Activated CD4-positive, alpha-beta T cell treated with anti-CD3 and anti-CD28 coated beads, Interleukin-2, amount 10 ng/mL, durations not matched to agents 24 days and 14 days (primary cell): ENCODE data around the gene NFASC. TPM values are rescaled to one million over a fixed set of nuclear protein-coding genes. Genes with fewer than 3 reads are reported as not detected.

Experiments
- DNase-seq: peaks from one replicate; pipeline ENCODE4 v3.0.0; 2022
- H3K27ac Mint-ChIP-seq: one replicate; pipeline ENCODE4 v1.8.0; 2022; ENCODE audit warnings: mild to moderate bottlenecking, mixed read lengths
- H3K27me3 Mint-ChIP-seq: one replicate; pipeline ENCODE4 v1.8.0; 2022; ENCODE audit warnings: mixed read lengths
- H3K36me3 Mint-ChIP-seq: one replicate; pipeline ENCODE4 v1.8.0; 2022; ENCODE audit warnings: low read depth, mild to moderate bottlenecking, mixed read lengths
- H3K4me1 Mint-ChIP-seq: one replicate; pipeline ENCODE4 v1.8.0; 2021; ENCODE audit warnings: mixed read lengths
- H3K4me3 Mint-ChIP-seq: one replicate; pipeline ENCODE4 v1.8.0; 2022; ENCODE audit warnings: mild to moderate bottlenecking, moderate library complexity, mixed read lengths
- H3K9me3 Mint-ChIP-seq: one replicate; pipeline ENCODE4 v1.8.0; 2021; ENCODE audit warnings: mixed read lengths
- intact Hi-C: fragments of 100-400 bp; cut with micrococcal nuclease; formaldehyde crosslinking; loops from one replicate; pipeline ENCODE4 v1.15.1; 2023
- total RNA-seq: library from RNA; stranded (reverse); gene quantifications from 2 replicates; pipeline ENCODE4 v1.2.3, GENCODE V29; 2022

NFASC gene
- total RNA-seq, 1 donor from 2014 or later = 0.21 TPM

DNA sequence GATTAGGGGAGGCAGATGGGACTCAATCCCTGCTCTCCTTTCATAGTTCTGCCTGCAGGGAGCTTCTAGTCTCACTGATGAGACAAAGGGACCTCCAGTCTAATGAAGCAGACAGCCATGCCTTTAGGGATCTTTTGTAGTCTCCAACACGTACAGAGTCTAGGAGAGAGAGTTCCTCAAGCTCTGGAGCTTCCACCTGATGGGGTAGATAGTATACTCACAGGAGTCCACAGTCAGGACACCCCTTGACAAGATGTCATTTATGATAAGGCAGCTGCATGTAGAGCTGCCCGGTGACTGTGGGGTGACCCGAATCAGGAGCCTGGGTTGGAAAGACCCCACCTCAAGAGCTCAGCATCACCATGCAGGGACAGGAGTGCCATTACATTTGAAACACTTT, 117.0 kb downstream of the NFASC start:
- H3K27me3 Mint-ChIP-seq = peaks cover 7% of the 10 kb centered on the region
- peaks cover 13% of the 10 kb centered on the region for H3K4me1 Mint-ChIP-seq
- no peak for DNase-seq
- no peak overlapping the region for H3K27ac Mint-ChIP-seq
- no peaks in the 10 kb centered on the region for H3K36me3 Mint-ChIP-seq
- intact Hi-C loops = loop anchor here (5.0 kb wide), 1 partner anchor 155 kb away; no protein-coding TSS in a partner anchor
- H3K9me3 Mint-ChIP-seq = no peaks in the 10 kb centered on the region
- no peak overlapping the region for H3K4me3 Mint-ChIP-seq

GRCh38 chr1:204988196-204988595, 117.5 kb downstream of the NFASC start:
- Mint-ChIP-seq H3K4me3 (no peak overlapping the region), H3K36me3 (no peaks in the 10 kb centered on the region), H3K27ac (no peak overlapping the region), H3K9me3 (no peaks in the 10 kb centered on the region), H3K27me3 (peaks cover 4% of the 10 kb centered on the region), H3K4me1 (peaks cover 12% of the 10 kb centered on the region)
- intact Hi-C loops = loop anchor here (5.0 kb wide), 1 partner anchor 154 kb away; no protein-coding TSS in a partner anchor
- no peak for DNase-seq

- Mint-ChIP-seq H3K27ac (no peak overlapping the region), H3K36me3 (no peaks in the 10 kb centered on the region), H3K9me3 (no peaks in the 10 kb centered on the region), H3K4me3 (no peak overlapping the region), H3K27me3 (peaks cover 2% of the 10 kb centered on the region), H3K4me1 (peaks cover 11% of the 10 kb centered on the region)
- peak; percentile 89 for DNase-seq
- intact Hi-C loops = loop anchor here (1.0 to 5.0 kb wide), 3 partner anchors 72 to 267 kb away; no protein-coding TSS in a partner anchor
Observed at GRCh38 chr1:204989266-204990058, 118.8 kb downstream of the NFASC start.

DNA sequence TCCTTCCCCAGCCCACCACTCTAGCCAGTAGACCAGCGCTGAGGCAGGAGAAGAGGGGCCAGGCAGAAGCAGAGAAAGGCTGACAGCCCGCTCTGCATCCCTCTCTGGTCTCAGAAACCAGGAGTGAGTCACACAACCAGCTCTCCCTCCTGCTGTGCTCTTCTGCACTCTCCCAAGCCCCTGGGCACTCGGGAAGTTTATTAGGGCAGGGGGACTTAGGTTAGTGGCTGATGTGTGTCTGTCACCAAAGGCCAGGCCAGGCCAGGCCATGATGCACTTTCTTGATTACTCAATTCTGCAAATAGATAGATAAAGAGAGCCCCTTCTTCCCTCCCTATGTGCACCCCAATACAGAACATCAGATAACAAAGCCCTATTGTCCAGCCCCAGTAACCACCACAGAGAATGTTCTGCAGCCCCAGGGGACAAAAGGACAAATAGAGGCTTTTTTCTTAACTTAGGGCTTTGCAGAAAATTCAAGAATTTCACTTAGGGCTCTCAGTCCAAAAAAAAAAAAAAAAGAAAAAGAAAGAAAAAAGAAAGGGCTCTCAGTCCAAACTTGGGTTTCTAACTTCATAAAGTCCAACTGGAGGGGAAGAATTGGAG, 119.5 kb downstream of the NFASC start:
- H3K4me3 Mint-ChIP-seq = no peak overlapping the region
- DNase-seq = no peak
- no peak overlapping the region for H3K27ac Mint-ChIP-seq
- H3K9me3 Mint-ChIP-seq = no peaks in the 10 kb centered on the region
- no peaks in the 10 kb centered on the region for H3K36me3 Mint-ChIP-seq
- H3K27me3 Mint-ChIP-seq = peaks cover 2% of the 10 kb centered on the region
- H3K4me1 Mint-ChIP-seq = peaks cover 11% of the 10 kb centered on the region
- intact Hi-C loops = no loop called here

GRCh38 chr1:204990721-204991341, 120.2 kb downstream of the NFASC start:
- Mint-ChIP-seq H3K4me1 (peaks cover 11% of the 10 kb centered on the region), H3K36me3 (no peaks in the 10 kb centered on the region), H3K4me3 (no peak overlapping the region), H3K27ac (no peak overlapping the region), H3K27me3 (peaks cover 2% of the 10 kb centered on the region), H3K9me3 (no peaks in the 10 kb centered on the region)
- DNase-seq = no peak
- intact Hi-C loops = no loop called here

GRCh38 chr1:204991342-204991844, 120.7 kb downstream of the NFASC start:
- peaks cover 2% of the 10 kb centered on the region for H3K27me3 Mint-ChIP-seq
- H3K4me3 Mint-ChIP-seq = no peak overlapping the region

GRCh38 chr1:204992201-204992997, 121.7 kb downstream of the NFASC start:
- DNase-seq = peak; percentile 69
- no peak overlapping the region for H3K27ac Mint-ChIP-seq
- H3K27me3 Mint-ChIP-seq = peaks cover 2% of the 10 kb centered on the region
- intact Hi-C loops = no loop called here
- no peak overlapping the region for H3K4me3 Mint-ChIP-seq
- H3K4me1 Mint-ChIP-seq = peaks cover 11% of the 10 kb centered on the region
- no peaks in the 10 kb centered on the region for H3K9me3 Mint-ChIP-seq
- H3K36me3 Mint-ChIP-seq = no peaks in the 10 kb centered on the region

More at GRCh38 chr1:204991342-204991844, 120.7 kb downstream of the NFASC start:
- DNase-seq = no peak
- H3K27ac Mint-ChIP-seq = no peak overlapping the region
- no peaks in the 10 kb centered on the region for H3K9me3 Mint-ChIP-seq
- peaks cover 11% of the 10 kb centered on the region for H3K4me1 Mint-ChIP-seq
- intact Hi-C loops = no loop called here
- no peaks in the 10 kb centered on the region for H3K36me3 Mint-ChIP-seq

DNA sequence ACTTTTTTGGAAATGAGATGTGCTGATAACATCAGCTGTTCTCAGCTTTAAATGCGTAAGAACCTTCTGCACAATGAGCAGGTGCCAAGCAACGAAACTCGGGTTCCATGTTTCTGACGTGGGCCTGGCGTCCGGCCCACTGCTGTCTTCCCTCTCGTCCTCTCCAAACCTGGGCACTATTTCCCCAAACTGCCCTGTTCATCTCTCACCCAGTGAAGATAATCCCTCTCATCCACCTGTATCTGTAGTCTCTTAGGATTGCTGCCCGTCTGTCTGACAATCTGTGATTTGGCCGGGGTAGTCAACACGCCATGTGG, 122.3 kb downstream of the NFASC start:
- Mint-ChIP-seq H3K9me3 (no peaks in the 10 kb centered on the region), H3K27ac (no peak overlapping the region), H3K36me3 (no peaks in the 10 kb centered on the region), H3K4me3 (no peak overlapping the region), H3K27me3 (peaks cover 2% of the 10 kb centered on the region), H3K4me1 (peaks cover 11% of the 10 kb centered on the region)
- intact Hi-C loops = no loop called here
- no peak for DNase-seq

GRCh38 chr1:204994086-204994862, 123.6 kb downstream of the NFASC start:
- Mint-ChIP-seq H3K27me3 (peaks cover 2% of the 10 kb centered on the region), H3K4me1 (peaks cover 11% of the 10 kb centered on the region), H3K27ac (no peak overlapping the region), H3K9me3 (no peaks in the 10 kb centered on the region), H3K36me3 (no peaks in the 10 kb centered on the region), H3K4me3 (no peak overlapping the region)
- no peak for DNase-seq
- intact Hi-C loops = no loop called here

DNA sequence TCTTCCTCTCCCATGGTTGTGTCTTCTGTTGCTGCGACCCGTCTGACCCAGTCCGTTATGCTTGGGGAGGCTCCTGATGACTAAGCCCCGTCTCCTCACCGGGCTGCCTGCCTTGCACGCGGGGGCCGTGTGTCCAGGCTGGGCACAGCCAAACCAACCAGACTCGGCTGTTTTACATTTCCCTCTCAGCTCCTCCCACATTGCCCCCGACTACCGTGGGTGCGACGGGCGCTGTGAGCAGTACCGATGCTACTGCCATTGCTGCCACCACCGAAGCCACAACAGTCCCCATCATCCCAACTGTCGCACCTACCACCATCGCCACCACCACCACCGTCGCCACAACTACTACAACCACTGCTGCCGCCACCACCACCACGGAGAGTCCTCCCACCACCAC, 126.3 kb downstream of the NFASC start:
- Mint-ChIP-seq H3K4me1 (peaks cover 9% of the 10 kb centered on the region), H3K9me3 (no peaks in the 10 kb centered on the region), H3K36me3 (no peaks in the 10 kb centered on the region), H3K27me3 (peaks cover 2% of the 10 kb centered on the region), H3K4me3 (no peak overlapping the region), H3K27ac (no peak overlapping the region)
- intact Hi-C loops = no loop called here
- DNase-seq = no peak

GRCh38 chr1:204997591-204998355, 127.1 kb downstream of the NFASC start:
- no peak overlapping the region for H3K27ac Mint-ChIP-seq
- H3K4me1 Mint-ChIP-seq = peaks cover 3% of the 10 kb centered on the region
- intact Hi-C loops = no loop called here
- no peak overlapping the region for H3K4me3 Mint-ChIP-seq
- H3K36me3 Mint-ChIP-seq = no peaks in the 10 kb centered on the region
- no peak for DNase-seq
- no peaks in the 10 kb centered on the region for H3K9me3 Mint-ChIP-seq
- peaks cover 2% of the 10 kb centered on the region for H3K27me3 Mint-ChIP-seq

DNA sequence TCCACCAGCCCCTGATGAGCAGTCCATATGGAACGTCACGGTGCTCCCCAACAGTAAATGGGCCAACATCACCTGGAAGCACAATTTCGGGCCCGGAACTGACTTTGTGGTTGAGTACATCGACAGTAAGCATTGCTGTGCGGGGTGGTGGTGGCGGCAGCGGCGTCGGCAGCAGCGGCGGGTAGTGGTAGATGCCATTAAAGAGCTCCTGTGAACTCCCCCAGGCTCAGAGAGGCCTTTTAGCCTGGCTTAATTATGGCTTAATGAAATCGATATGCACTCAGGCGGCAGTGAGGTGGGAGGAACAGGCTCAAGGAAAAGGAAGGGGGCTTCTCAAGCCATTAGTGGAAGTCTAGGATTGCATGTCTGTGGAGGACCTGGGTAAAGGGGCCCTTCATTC, 130.5 kb downstream of the NFASC start:
- H3K4me1 Mint-ChIP-seq = no peaks in the 10 kb centered on the region
- no peak for DNase-seq
- intact Hi-C loops = no loop called here
- H3K4me3 Mint-ChIP-seq = no peak overlapping the region
- peaks cover 2% of the 10 kb centered on the region for H3K27me3 Mint-ChIP-seq
- H3K9me3 Mint-ChIP-seq = no peaks in the 10 kb centered on the region
- no peaks in the 10 kb centered on the region for H3K36me3 Mint-ChIP-seq
- H3K27ac Mint-ChIP-seq = no peak overlapping the region
